Mesothelial cell of epicardium (in vitro differentiated cells): ENCODE results near the gene GRM2. TPM values are rescaled to one million over a fixed set of nuclear protein-coding genes. Genes with fewer than 3 reads are reported as not detected.

Source experiments
- total RNA-seq: library from RNA; stranded (reverse); gene quantifications from 3 replicates; pipeline ENCODE4 v1.2.1, GENCODE V29; 2021

The GRM2 gene
- total RNA-seq, 1 donor from 2014 or later: 0.98 TPM

Other genes with a start within 250 kb of the GRM2 start
- 20.0 to 21.1 TPM (median 20.8 TPM) in 3 replicates for gene DCAF1, start 207.1 kb upstream of the GRM2 start, total RNA-seq
- gene RAD54L2, start 168.3 kb upstream of the GRM2 start, total RNA-seq: 41.7 to 43.8 TPM (median 42.8 TPM) in 3 replicates
- gene TEX264, start 35.8 kb upstream of the GRM2 start, total RNA-seq: 37.8 to 39.7 TPM (median 38.6 TPM) in 3 replicates
- gene IQCF6, start 72.2 kb downstream of the GRM2 start, total RNA-seq: not detected in 3 replicates
- gene IQCF2, start 154.5 kb downstream of the GRM2 start, total RNA-seq: not detected in 3 replicates
- gene IQCF5, start 168.5 kb downstream of the GRM2 start, total RNA-seq: not detected in 3 replicates
- not detected in 3 replicates for gene IQCF1, start 196.3 kb downstream of the GRM2 start, total RNA-seq
- gene RRP9, start 234.8 kb downstream of the GRM2 start, total RNA-seq: 20.5 to 20.9 TPM (median 20.6 TPM) in 3 replicates
- 11.9 to 13.2 TPM (median 12.0 TPM) in 3 replicates for gene PARP3, start 235.3 kb downstream of the GRM2 start, total RNA-seq
- gene GPR62, start 248.3 kb downstream of the GRM2 start, total RNA-seq: 0.22 to 0.36 TPM (median 0.33 TPM) in 3 replicates